GM23248 (cell line): ENCODE measurements around the gene RABL6.
"Not testable (repeated sequence)": the region's sequence is repeated elsewhere in the genome, so short reads cannot be mapped to it uniquely, and the experiment has no call there.

Experiments
- EZH2 ChIP-seq: fragments of 200-600 bp; sonication (generic); IDR thresholded peaks from 2 replicates; pipeline ENCODE4 v1.6.1; 2018; ENCODE audit warnings: antibody characterized with exemption, mild to moderate bottlenecking; ENCODE audit not compliant: insufficient read depth, poor library complexity, severe bottlenecking
- EZH2phosphoT487 ChIP-seq: fragments of 200-600 bp; sonication (generic); IDR thresholded peaks from 2 replicates; pipeline ENCODE4 v1.6.1; 2018; ENCODE audit warnings: antibody characterized with exemption, moderate library complexity, mild to moderate bottlenecking, low read depth; ENCODE audit not compliant: insufficient read depth

GRCh38 chr9:136837856-136838277, 30.1 kb downstream of the RABL6 start:
- TF ChIP-seq EZH2phosphoT487, EZH2: not testable (repeated sequence)
